GM23338 (cell line): ENCODE data around the gene SLC36A3. TPM values are rescaled to one million over a fixed set of nuclear protein-coding genes. Genes with fewer than 3 reads are reported as not detected.
A peak's percentile ranks its signal among the peaks of the same experiment; 100 is the strongest.

Source experiments
- ATAC-seq: fragments of 200-7000 bp; cut with Tn5 transposase; 3 replicates; pipeline ENCODE4 v1.9.1; 2020
- DNase-seq: peaks from one replicate; pipeline ENCODE4 v3.0.0-alpha.2; 2015; ENCODE audit warnings: low spot score
- H2AFZ ChIP-seq: fragments of 200-600 bp; sonication (generic); 2 replicates; pipeline ENCODE4 v1.8.0; 2016; ENCODE audit warnings: antibody characterized with exemption, mild to moderate bottlenecking, moderate library complexity
- H3F3A ChIP-seq: fragments of 200-600 bp; sonication (generic); replicated peaks from 2 replicates; pipeline ENCODE4 v1.8.0; 2017; ENCODE audit warnings: antibody characterized with exemption, mixed run types, low read depth
- H3K27ac ChIP-seq: fragments of 200-600 bp; sonication (generic); 2 replicates; pipeline ENCODE4 v1.6.1; 2016; ENCODE audit warnings: low read depth
- H3K27me3 ChIP-seq: fragments of 200-600 bp; sonication (generic); 2 replicates; pipeline ENCODE4 v1.8.0; 2016; ENCODE audit warnings: mild to moderate bottlenecking, mixed run types, moderate library complexity; ENCODE audit not compliant: insufficient read depth
- H3K36me3 ChIP-seq: fragments of 200-600 bp; sonication (generic); 2 replicates; pipeline ENCODE4 v1.8.0; 2016; ENCODE audit warnings: mild to moderate bottlenecking; ENCODE audit not compliant: insufficient read depth
- H3K4me1 ChIP-seq: fragments of 200-600 bp; sonication (generic); 2 replicates; pipeline ENCODE4 v1.8.0; 2016; ENCODE audit warnings: mild to moderate bottlenecking, moderate library complexity; ENCODE audit not compliant: insufficient read depth
- H3K4me2 ChIP-seq: fragments of 200-600 bp; sonication (generic); 2 replicates; pipeline ENCODE4 v1.7.1; 2017; ENCODE audit warnings: mixed run types
- H3K4me3 ChIP-seq: fragments of 200-600 bp; sonication (generic); 2 replicates; pipeline ENCODE4 v1.6.1; 2016; ENCODE audit warnings: mixed run types
- H3K79me2 ChIP-seq: fragments of 200-600 bp; sonication (generic); replicated peaks from 2 replicates; pipeline ENCODE4 v1.8.0; 2017; ENCODE audit warnings: mild to moderate bottlenecking; ENCODE audit not compliant: insufficient read depth
- H3K9me2 ChIP-seq: fragments of 200-600 bp; sonication (generic); 2 replicates; pipeline ENCODE4 v1.8.0; 2017; ENCODE audit not compliant: insufficient read depth
- H4K20me1 ChIP-seq: fragments of 200-600 bp; sonication (generic); replicated peaks from 2 replicates; pipeline ENCODE4 v1.8.0; 2017; ENCODE audit warnings: mild to moderate bottlenecking; ENCODE audit not compliant: insufficient read depth
- H3K27ac Mint-ChIP-seq: 2 replicates; pipeline ENCODE4 v1.8.0; 2020; ENCODE audit warnings: inconsistent platforms, mild to moderate bottlenecking, moderate library complexity, mixed read lengths
- H3K27me3 Mint-ChIP-seq: 3 replicates; pipeline ENCODE4 v1.8.0; 2022; ENCODE audit warnings: low read depth, mild to moderate bottlenecking, moderate library complexity, mixed read lengths, inconsistent platforms; ENCODE audit not compliant: insufficient read depth, poor library complexity
- H3K36me3 Mint-ChIP-seq: 3 replicates; pipeline ENCODE4 v1.8.0; 2021; ENCODE audit warnings: low read depth, mild to moderate bottlenecking, inconsistent platforms, moderate library complexity, mixed read lengths
- H3K4me1 Mint-ChIP-seq: 3 replicates; pipeline ENCODE4 v1.8.0; 2020; ENCODE audit warnings: mild to moderate bottlenecking, inconsistent platforms, mixed read lengths
- H3K4me3 Mint-ChIP-seq: 3 replicates; pipeline ENCODE4 v1.8.0; 2021; ENCODE audit warnings: moderate library complexity, mild to moderate bottlenecking, inconsistent platforms, mixed read lengths
- H3K9me3 Mint-ChIP-seq: 3 replicates; pipeline ENCODE4 v1.8.0; 2020; ENCODE audit warnings: moderate library complexity, mild to moderate bottlenecking, inconsistent platforms, mixed read lengths
- EZH2 ChIP-seq: fragments of 200-600 bp; sonication (generic); IDR thresholded peaks from one replicate; pipeline ENCODE4 v1.8.0; 2017; ENCODE audit warnings: antibody characterized with exemption, mild to moderate bottlenecking, low read depth; ENCODE audit not compliant: unreplicated experiment
- EZH2phosphoT487 ChIP-seq: fragments of 200-600 bp; sonication (generic); IDR thresholded peaks from one replicate; pipeline ENCODE4 v1.8.1; 2018; ENCODE audit warnings: antibody characterized with exemption; ENCODE audit not compliant: unreplicated experiment
- POLR2AphosphoS5 ChIP-seq: IDR thresholded peaks from 2 replicates; pipeline ENCODE4 v1.6.1; 2016; ENCODE audit warnings: antibody characterized with exemption, low read depth
- STAT1 ChIP-seq: IDR thresholded peaks from one replicate; pipeline ENCODE4 v1.6.1; 2016; ENCODE audit warnings: antibody characterized with exemption; ENCODE audit not compliant: unreplicated experiment
- ZNF114 ChIP-seq: fragments of 250-450 bp; sonication (Bioruptor Pico); IDR thresholded peaks from 2 replicates; pipeline ENCODE4 v1.5.0; 2020; ENCODE audit warnings: mild to moderate bottlenecking, moderate library complexity
- polyA plus RNA-seq: library from polyadenylated mRNA; unstranded; fragments of >200 nt; fragmentation: Nextera tagmentation; extraction: Ambion mirVana; gene quantifications from 2 replicates; pipeline ENCODE4 v1.2.1, GENCODE V29; 2016
- total RNA-seq: library from RNA; depleted of rRNA; stranded (reverse); fragments of >200 nt; shearing (Covaris generic); gene quantifications from 2 replicates; pipeline ENCODE4 v1.2.3, GENCODE V29; 2014
- TF ChIP-seq, protein P1 (sequence below): fragments of 250-450 bp; sonication (Bioruptor Pico); IDR thresholded peaks from 2 replicates; pipeline ENCODE4 v1.5.0; 2020; ENCODE audit warnings: mild to moderate bottlenecking, moderate library complexity
- TF ChIP-seq, protein P2 (sequence below), 2 experiments: fragments of 200-600 bp in 1 of 2; sonication (generic) in 1 of 2; conservative IDR thresholded peaks; 2 replicates each; pipeline versions ENCODE4 v1.5.1 to v1.6.1; 2016 to 2017; ENCODE audit warnings: antibody characterized with exemption in 2 of 2, low read depth in 2 of 2, mild to moderate bottlenecking in 2 of 2, moderate library complexity in 1 of 2
- TF ChIP-seq, protein P3 (sequence below): IDR thresholded peaks from 2 replicates; pipeline ENCODE4 v1.6.1; 2016; ENCODE audit warnings: antibody characterized with exemption

SLC36A3 gene
- total and polyA plus RNA-seq, 2 experiments from 2014 or later, result not detected

DNA sequence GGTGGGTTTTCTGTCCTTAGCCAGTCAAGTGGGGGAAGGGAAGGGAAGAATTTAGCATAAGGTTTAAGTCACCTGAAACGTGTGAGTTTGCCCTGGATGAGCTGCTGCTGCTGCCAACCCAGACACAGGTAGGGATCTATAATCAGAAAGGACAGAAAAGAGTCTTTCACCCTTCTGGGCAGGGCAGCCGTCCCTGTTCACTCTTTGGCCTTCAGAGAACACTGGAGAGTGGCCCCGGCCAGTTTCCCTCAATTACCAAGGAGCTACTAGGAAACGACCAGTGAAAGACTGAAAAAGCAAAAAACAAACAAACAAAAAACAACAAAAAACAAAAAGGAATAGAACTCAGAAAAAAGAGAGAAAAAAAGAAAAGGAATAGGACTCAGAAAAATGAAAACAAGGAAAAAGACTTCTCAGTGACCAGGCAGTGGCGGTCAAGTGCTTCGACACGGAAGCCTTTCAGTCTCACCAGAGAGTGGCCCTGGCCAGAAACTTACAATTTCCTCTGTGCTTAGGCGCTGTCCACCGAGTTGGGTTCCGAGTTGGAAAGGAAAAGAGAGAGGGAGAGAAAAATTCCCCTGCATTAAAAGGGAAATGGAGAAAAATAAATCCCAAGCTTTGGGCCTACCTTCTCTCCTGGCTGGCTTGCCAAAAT, 53.1 kb downstream of the SLC36A3 start:
- peak overlapping the region; percentile 11; the same call in 2 of the 3 replicates for H3K4me3 Mint-ChIP-seq
- DNase-seq (no peak), ATAC-seq (no peak)
- Histone ChIP-seq H3K4me3 (no peak overlapping the region), H3K27me3 (no peaks in the 10 kb centered on the region), H3K9me2 (no peaks in the 10 kb centered on the region), H3K4me1 (peaks cover 28% of the 10 kb centered on the region), H3K36me3 (no peaks in the 10 kb centered on the region), H3K4me2 (peak overlapping the region; percentile 13; the same call in 1 of the 2 replicates), H3K27ac (no peak overlapping the region; the same call in 1 of the 2 replicates), H4K20me1 (no peaks in the 10 kb centered on the region), H2AFZ (peak overlapping the region; percentile 70), H3K79me2 (peaks cover 15% of the 10 kb centered on the region), H3F3A (no peaks in the 10 kb centered on the region)
- H3K4me1 Mint-ChIP-seq, result peaks cover 25% of the 10 kb centered on the region
- H3K9me3 Mint-ChIP-seq, result no peaks in the 10 kb centered on the region
- peaks cover 10% of the 10 kb centered on the region for H3K27me3 Mint-ChIP-seq
- TF ChIP-seq, protein P1, sequence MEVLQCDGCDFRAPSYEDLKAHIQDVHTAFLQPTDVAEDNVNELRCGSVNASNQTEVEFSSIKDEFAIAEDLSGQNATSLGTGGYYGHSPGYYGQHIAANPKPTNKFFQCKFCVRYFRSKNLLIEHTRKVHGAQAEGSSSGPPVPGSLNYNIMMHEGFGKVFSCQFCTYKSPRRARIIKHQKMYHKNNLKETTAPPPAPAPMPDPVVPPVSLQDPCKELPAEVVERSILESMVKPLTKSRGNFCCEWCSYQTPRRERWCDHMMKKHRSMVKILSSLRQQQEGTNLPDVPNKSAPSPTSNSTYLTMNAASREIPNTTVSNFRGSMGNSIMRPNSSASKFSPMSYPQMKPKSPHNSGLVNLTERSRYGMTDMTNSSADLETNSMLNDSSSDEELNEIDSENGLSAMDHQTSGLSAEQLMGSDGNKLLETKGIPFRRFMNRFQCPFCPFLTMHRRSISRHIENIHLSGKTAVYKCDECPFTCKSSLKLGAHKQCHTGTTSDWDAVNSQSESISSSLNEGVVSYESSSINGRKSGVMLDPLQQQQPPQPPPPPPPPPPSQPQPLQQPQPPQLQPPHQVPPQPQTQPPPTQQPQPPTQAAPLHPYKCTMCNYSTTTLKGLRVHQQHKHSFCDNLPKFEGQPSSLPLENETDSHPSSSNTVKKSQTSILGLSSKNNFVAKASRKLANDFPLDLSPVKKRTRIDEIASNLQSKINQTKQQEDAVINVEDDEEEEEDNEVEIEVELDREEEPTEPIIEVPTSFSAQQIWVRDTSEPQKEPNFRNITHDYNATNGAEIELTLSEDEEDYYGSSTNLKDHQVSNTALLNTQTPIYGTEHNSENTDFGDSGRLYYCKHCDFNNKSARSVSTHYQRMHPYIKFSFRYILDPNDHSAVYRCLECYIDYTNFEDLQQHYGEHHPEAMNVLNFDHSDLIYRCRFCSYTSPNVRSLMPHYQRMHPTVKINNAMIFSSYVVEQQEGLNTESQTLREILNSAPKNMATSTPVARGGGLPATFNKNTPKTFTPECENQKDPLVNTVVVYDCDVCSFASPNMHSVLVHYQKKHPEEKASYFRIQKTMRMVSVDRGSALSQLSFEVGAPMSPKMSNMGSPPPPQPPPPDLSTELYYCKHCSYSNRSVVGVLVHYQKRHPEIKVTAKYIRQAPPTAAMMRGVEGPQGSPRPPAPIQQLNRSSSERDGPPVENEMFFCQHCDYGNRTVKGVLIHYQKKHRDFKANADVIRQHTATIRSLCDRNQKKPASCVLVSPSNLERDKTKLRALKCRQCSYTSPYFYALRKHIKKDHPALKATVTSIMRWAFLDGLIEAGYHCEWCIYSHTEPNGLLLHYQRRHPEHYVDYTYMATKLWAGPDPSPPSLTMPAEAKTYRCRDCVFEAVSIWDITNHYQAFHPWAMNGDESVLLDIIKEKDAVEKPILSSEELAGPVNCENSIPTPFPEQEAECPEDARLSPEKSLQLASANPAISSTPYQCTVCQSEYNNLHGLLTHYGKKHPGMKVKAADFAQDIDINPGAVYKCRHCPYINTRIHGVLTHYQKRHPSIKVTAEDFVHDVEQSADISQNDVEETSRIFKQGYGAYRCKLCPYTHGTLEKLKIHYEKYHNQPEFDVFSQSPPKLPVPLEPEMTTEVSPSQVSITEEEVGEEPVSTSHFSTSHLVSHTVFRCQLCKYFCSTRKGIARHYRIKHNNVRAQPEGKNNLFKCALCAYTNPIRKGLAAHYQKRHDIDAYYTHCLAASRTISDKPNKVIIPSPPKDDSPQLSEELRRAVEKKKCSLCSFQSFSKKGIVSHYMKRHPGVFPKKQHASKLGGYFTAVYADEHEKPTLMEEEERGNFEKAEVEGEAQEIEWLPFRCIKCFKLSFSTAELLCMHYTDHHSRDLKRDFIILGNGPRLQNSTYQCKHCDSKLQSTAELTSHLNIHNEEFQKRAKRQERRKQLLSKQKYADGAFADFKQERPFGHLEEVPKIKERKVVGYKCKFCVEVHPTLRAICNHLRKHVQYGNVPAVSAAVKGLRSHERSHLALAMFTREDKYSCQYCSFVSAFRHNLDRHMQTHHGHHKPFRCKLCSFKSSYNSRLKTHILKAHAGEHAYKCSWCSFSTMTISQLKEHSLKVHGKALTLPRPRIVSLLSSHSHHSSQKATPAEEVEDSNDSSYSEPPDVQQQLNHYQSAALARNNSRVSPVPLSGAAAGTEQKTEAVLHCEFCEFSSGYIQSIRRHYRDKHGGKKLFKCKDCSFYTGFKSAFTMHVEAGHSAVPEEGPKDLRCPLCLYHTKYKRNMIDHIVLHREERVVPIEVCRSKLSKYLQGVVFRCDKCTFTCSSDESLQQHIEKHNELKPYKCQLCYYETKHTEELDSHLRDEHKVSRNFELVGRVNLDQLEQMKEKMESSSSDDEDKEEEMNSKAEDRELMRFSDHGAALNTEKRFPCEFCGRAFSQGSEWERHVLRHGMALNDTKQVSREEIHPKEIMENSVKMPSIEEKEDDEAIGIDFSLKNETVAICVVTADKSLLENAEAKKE (CRISPR knock-in tag), result no peak
- no peak for TF ChIP-seq ZNF114 (CRISPR knock-in tag)
- TF ChIP-seq, protein P2, sequence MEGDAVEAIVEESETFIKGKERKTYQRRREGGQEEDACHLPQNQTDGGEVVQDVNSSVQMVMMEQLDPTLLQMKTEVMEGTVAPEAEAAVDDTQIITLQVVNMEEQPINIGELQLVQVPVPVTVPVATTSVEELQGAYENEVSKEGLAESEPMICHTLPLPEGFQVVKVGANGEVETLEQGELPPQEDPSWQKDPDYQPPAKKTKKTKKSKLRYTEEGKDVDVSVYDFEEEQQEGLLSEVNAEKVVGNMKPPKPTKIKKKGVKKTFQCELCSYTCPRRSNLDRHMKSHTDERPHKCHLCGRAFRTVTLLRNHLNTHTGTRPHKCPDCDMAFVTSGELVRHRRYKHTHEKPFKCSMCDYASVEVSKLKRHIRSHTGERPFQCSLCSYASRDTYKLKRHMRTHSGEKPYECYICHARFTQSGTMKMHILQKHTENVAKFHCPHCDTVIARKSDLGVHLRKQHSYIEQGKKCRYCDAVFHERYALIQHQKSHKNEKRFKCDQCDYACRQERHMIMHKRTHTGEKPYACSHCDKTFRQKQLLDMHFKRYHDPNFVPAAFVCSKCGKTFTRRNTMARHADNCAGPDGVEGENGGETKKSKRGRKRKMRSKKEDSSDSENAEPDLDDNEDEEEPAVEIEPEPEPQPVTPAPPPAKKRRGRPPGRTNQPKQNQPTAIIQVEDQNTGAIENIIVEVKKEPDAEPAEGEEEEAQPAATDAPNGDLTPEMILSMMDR (conservative IDR thresholded peaks at IDR 0.05; ENCODE audit: low read depth in 2 of 2), result peak in 1 of 2 experiments; percentile 42; a peak in 2 of 4 replicates
- no peak for TF ChIP-seq EZH2phosphoT487
- no peak for TF ChIP-seq POLR2AphosphoS5
- no peak for TF ChIP-seq STAT1
- TF ChIP-seq, protein P3, sequence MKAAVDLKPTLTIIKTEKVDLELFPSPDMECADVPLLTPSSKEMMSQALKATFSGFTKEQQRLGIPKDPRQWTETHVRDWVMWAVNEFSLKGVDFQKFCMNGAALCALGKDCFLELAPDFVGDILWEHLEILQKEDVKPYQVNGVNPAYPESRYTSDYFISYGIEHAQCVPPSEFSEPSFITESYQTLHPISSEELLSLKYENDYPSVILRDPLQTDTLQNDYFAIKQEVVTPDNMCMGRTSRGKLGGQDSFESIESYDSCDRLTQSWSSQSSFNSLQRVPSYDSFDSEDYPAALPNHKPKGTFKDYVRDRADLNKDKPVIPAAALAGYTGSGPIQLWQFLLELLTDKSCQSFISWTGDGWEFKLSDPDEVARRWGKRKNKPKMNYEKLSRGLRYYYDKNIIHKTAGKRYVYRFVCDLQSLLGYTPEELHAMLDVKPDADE, result no peak
- no peak for TF ChIP-seq EZH2
- no peaks in the 10 kb centered on the region for H3K36me3 Mint-ChIP-seq
- H3K27ac Mint-ChIP-seq, result no peak overlapping the region
